MM.1S (cell line): ENCODE measurements around the gene CACNA1C.

Source experiments
- CTCF ChIP-seq: fragments of 300-600 bp; sonication (generic); IDR thresholded peaks from 2 replicates; pipeline ENCODE4 v1.5.1; 2016; ENCODE audit warnings: antibody characterized with exemption, low read length, mixed read lengths
- EZH2 ChIP-seq: fragments of 300-600 bp; sonication (generic); optimal IDR thresholded peaks from 2 replicates; pipeline ENCODE3; 2017; ENCODE audit warnings: low read depth, mild to moderate bottlenecking, antibody characterized with exemption, low read length, mixed read lengths
- EZH2phosphoT487 ChIP-seq: fragments of 300-600 bp; sonication (generic); IDR thresholded peaks from 2 replicates; pipeline ENCODE4 v1.6.1; 2018; ENCODE audit warnings: antibody characterized with exemption, low read length

GRCh38 chr12:2678426-2678825 lies 625.6 kb downstream of the CACNA1C start:
- TF ChIP-seq EZH2 (no peak), CTCF (no peak), EZH2phosphoT487 (no peak)
